GM19099 (cell line): Measurements from ENCODE around the gene VN1R5.

ENCODE experiments used
- POLR2A ChIP-seq: IDR thresholded peaks from 3 replicates; pipeline ENCODE4 v1.6.1; 2011; ENCODE audit warnings: low read depth; ENCODE audit not compliant: insufficient read length; ENCODE audit errors: extremely low read depth

VN1R5 gene

DNA sequence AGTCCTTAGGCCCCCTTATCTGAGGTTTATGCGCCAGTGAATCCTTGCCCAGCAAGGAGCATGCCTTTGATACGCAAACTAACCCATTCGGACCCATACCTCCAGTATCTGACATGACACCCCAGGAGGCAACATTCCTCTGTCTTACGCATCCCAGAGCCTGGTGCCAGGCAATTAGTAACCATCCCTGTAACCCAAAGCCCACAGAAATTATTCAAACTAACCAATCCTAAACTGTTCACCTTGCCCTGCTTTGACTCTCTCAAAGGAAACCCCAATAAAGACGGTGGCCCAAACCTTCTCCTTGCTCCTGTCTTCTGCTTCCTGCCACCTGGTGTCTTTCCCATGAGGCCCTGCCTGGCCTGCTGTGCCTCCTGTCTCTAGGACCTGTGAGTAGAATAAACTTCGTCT lies 39.4 kb downstream of the VN1R5 start:
- TF ChIP-seq POLR2A = no peak

DNA sequence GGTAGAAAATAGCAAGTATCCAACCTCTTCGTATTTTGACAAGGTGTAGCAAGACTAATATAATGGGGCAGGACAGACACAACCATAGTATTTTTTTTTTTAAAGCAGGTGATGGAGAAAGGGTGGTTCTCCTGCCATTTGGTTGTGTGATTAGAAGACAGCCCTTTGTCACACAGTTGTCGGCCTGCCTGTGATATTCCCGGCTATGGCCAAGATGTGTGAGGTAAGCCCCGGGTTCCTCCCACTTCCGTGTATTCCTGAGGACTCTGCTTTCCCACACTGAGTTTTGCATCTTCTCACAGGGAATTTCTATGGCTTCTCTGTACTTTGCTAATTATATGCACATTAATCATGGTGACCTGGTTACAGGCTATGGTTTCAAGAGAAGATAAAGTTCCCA lies 39.9 kb downstream of the VN1R5 start:
- TF ChIP-seq POLR2A = no peak

DNA sequence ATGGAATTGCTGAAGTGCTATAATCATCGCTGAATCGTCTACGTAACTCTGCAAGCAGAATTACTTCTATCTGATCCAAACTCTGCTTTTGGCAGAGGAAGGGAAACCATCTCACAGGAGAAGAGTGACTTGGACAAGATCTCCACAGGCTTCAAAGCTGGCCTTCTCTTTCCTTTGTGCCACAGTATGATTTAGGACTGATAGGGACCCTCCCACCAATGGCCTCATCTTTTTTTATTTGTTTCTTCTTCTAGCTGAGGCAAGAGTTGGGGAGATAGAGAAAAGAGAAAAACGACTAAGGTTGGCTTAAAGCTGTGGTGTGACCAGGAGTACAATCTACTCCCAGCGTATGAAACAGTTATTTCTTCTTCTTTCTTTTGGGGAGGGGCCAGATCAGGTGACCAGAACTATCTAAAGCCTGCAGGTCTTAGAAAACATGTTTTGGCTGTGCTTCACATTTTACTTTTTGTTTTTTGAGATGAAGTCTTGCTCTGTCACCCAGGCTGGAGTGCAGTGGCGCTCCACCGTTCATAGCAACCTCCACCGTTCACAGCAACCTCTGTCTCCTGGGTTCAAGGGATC lies 40.8 kb downstream of the VN1R5 start:
- no peak for TF ChIP-seq POLR2A

DNA sequence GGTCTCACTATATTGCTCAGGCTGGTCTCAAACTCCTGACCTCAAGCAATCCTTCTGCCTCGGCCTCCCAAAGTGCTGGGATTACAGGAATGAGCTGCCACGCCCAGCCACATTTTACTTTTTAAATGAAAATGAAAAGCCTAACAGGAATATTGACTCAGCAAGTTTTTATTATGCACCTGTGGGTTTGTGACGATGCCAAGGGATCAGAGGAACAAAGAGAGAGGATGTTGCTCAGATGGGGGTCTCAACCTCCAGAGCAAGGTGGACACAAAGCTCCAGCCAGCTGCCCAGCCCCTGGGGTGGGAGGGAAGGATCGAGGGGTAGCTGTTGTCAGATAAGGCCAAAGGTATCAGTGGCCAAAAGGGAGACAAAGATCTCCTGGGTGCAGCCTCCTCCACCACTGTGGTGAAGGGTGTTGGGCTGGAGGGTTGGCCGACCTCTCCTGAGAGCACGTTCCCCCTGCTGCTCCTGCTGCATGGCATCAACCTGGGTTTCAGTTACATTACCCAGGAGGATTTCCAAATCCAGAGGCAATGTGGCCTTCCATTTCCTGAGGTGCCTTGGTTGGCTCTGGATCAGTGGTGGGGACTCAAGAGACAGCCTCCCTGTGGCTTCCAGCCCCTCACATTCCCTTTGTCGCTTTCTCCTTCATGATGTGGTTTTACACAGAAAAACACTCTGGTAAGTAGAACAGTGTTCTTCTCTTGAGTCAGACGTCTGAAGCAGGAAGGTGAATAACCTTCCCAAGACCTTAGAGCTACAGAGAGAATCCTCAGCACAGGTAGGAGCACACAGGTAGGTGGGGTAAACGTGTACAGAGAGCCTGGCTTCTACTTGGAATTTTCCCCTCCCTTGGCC lies 41.6 kb downstream of the VN1R5 start:
- no peak for TF ChIP-seq POLR2A

DNA sequence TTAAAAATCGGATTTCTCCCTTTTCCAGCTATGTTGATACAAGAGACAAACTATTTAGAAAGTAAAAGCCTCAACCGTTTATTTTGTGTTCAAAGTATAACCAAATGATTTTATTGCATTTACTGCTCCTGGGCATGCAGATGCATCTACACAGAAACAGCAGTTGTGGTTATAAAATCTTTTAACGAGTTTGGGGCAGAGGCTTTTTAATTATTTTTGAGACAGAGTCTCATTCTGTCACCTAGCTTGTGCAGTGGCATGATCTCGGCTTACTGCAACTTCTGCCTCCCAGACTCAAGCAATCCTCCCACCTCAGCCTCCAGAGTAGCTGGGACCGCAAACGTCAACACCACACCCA lies 42.2 kb downstream of the VN1R5 start:
- no peak for TF ChIP-seq POLR2A

DNA sequence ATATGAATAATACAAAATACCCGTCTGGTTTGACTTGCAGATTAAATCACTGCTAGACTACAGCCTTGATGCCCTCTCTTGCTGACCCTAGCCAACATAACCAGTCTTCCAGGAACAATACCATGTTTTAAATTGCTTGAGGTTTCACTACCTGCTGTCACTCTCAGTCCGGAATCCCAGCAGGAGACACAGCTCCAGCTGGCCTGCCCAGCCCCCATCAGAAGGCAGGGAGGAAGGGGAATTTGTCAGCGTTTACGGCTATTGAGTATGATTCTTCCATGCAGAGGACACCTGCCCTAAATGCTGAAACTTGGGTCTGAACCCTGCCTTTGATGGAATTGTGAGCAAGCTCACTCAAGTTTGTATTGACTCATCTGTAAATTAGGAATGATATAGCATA lies 42.8 kb downstream of the VN1R5 start:
- no peak for TF ChIP-seq POLR2A

DNA sequence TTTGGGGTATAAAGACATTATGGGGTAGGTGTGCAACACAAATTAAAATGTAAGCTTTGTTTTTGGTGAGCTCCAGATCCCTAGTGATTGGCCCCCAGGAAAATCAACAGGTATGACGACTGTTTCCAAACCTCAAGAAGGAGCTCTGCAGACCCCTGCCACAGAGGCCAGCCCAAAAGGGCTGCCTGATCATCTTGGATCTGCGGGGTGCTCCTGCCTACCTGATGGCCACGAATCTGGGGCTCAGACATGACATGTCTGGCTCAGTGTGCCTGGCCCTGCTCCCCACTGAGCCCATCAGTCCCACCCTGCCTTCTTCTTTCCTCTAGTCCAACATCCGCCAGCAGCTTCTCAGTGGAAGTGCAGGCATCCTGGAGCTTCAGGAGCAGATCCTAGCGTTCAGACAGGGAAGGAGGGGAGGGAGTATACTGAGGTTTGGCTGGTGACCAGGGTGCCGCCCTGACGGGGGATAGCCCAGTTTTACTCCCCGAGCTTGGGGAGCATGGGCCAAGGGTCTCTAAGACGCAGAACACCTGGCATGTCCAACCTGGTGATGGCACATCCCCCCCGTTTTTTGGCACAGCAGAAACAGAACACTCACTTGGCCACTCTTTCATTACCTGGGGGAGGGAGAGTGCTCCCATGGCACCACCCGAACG lies 44.0 kb downstream of the VN1R5 start:
- no peak for TF ChIP-seq POLR2A

DNA sequence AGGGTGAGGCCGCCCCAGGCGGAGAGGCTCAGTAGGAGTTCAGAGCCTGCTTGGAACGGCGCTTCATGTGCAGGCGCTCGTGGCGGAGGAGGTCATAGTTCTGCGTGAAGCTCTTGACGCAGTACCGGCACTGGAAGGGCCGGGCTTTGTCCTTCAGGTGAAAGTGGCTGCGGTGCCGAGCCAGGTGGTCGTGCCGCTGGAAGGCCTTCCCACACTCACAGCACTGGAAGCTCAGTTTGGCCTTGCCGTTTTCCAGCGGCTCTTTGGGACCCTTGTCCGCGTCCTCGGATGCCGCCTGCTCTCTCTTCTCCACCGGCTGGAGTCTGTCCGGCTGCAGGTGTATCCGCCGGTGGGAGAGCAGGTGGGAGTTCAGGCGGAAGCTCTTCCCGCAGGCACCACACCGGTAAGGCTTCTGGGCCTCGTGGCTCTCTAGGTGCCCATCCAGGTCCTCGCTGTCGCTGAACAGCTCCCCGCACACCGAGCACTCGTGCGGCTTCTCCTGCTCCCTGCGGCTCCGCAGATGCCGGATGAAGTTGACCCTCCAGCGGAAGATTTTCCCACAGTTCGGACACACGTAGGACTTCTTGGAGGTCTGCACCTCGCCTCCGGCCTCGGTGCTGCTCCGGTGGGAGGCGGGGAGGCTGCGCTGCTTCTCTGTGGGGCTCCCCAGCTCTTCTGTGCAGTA lies 44.8 kb downstream of the VN1R5 start:
- no peak for TF ChIP-seq POLR2A

DNA sequence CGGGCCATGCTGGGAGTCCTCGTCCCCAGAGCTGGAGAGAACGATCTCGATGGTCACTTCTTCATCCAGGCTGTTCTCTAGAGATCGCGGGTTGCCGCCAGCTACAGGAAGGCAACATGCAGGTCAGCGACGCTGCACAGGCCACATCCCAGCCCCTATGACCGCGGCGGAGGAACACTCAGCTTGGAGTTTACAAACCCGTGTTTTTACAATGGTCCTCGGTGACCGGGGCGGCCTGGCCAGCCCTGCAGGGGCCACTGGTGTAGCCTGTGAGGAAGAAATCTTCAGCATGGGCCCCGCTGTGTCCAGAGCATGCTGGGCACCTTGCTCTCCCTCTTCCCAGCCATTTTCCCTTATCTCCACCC lies 45.3 kb downstream of the VN1R5 start:
- no peak for TF ChIP-seq POLR2A

DNA sequence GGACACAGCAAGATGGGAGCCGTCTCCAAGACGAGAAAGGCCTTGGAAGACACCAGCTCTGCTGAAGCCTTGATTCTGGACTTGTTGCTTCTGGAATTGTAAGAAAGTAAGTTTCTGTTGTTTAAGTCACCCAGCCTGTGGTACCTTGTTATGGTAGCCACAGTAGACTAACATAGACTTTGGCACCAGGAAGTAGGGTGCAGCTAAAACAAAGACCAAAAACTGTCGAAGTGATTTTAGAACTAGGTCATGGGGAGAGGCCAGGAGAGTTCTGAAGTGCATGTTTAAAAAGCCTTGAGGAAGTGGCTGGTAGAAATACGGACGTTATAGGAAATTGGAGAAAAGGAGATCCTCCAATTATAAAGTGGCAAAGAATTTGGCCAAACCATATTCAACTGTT lies 47.3 kb downstream of the VN1R5 start:
- no peak for TF ChIP-seq POLR2A

DNA sequence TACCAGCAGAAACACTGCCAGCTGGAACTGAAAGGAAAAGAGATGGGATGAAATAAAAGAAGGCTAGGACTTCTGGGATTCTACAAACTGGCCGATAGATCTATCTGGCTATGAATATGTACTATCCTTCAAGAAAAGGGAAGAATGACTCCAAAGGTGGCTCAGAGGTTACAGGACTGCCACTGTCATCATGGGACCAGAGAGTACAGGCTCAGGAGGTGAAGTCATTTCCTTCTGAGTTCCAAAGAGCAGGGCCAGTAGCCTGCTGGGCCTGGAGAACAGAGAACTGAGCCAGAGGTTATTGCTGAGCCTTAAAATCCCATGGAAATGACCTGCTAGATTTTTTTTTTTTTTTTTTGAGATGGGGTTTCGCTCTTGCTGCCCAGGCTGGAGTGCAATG lies 48.2 kb downstream of the VN1R5 start:
- no peak for TF ChIP-seq POLR2A
